ENCODE data around the gene TAS2R7. TPM values are rescaled to one million over a fixed set of nuclear protein-coding genes. Genes with fewer than 3 reads are reported as not detected.

Gene TAS2R7
- polyA plus RNA-seq, 1 of the 3 experiments (the other 2 are of a cell fraction), result not detected

GRCh38 chr12:10847744-10848143, 45.3 kb upstream of the TAS2R7 start:
- no peak overlapping the region for H3K9ac ChIP-seq
- TF ChIP-seq NFIC (IDR thresholded peaks at IDR 0.05; ENCODE audit: borderline replicate concordance), result no peak
- TF ChIP-seq TEAD4 (IDR thresholded peaks at IDR 0.05; ENCODE audit: borderline replicate concordance, insufficient read depth), result no peak
- no peak for TF ChIP-seq FOXJ3 (CRISPR knock-in tag; IDR thresholded peaks at IDR 0.05)
- no peak for TF ChIP-seq GATA2 (CRISPR knock-in tag; IDR thresholded peaks at IDR 0.05)
- TF ChIP-seq CHD2 (IDR thresholded peaks at IDR 0.05; ENCODE audit: low read length, partially characterized antibody), result no peak
- TF ChIP-seq ZBTB33 (IDR thresholded peaks at IDR 0.05; ENCODE audit: borderline replicate concordance, low read depth), result no peak
- TF ChIP-seq EZH2phosphoT487 (IDR thresholded peaks at IDR 0.05; ENCODE audit: borderline replicate concordance, low read depth), result no peak
- TF ChIP-seq GABPA (IDR thresholded peaks at IDR 0.05; ENCODE audit: low read depth), result no peak
- no peak for TF ChIP-seq MEF2A (IDR thresholded peaks at IDR 0.05; ENCODE audit: borderline replicate concordance, low read depth)
- no peak for TF ChIP-seq POLR2AphosphoS5 (IDR thresholded peaks at IDR 0.05; ENCODE audit: low read depth, low read length)
- no peak for TF ChIP-seq EP300 (IDR thresholded peaks at IDR 0.05; ENCODE audit: borderline replicate concordance in 1 of 2, low read depth in 1 of 2, low read length in 1 of 2)
- TF ChIP-seq FOSL2 (IDR thresholded peaks at IDR 0.05; ENCODE audit: borderline replicate concordance, low read depth), result no peak
- no peak for TF ChIP-seq FOXM1 (IDR thresholded peaks at IDR 0.05; ENCODE audit: low read depth)
- TF ChIP-seq CTCF (IDR thresholded peaks at IDR 0.05), result no peak
- no peak for TF ChIP-seq SIN3A (IDR thresholded peaks at IDR 0.05; ENCODE audit: borderline replicate concordance, low read depth, low read length)
- TF ChIP-seq RFX5 (IDR thresholded peaks at IDR 0.05; ENCODE audit: low read length), result no peak
- TF ChIP-seq MAX (IDR thresholded peaks at IDR 0.05; ENCODE audit: low read depth), result no peak
- no peak for TF ChIP-seq PBX3 (IDR thresholded peaks at IDR 0.05)
- TF ChIP-seq TAF1 (IDR thresholded peaks at IDR 0.05; ENCODE audit: borderline replicate concordance, low read depth, low read length), result no peak
- TF ChIP-seq ELF1 (IDR thresholded peaks at IDR 0.05), result no peak
- H3K36me3 ChIP-seq (replicated peaks in 1 of 2; ENCODE audit: control insufficient read depth in 1 of 2, insufficient read depth in 2 of 2, low read length in 1 of 2), result peaks cover 5 to 22% of the 10 kb centered on the region in 2 experiments
- no peak overlapping the region for H2AFZ ChIP-seq (ENCODE audit: low read depth)
- H3K4me3 ChIP-seq (ENCODE audit: low read depth in 2 of 2, low read length in 1 of 2), result no peak overlapping the region
- no peaks in the 10 kb centered on the region for H3K9me3 ChIP-seq
- 50% methylated on average over 2 of the region's 2 CpGs for WGBS (ENCODE audit: low lambda C conversion rate)
- no peaks in the 10 kb centered on the region for H3K9me2 ChIP-seq
- no peaks in the 10 kb centered on the region for H3K79me2 ChIP-seq (ENCODE audit: insufficient read depth)
- H3F3A ChIP-seq (replicated peaks; ENCODE audit: insufficient read depth), result no peaks in the 10 kb centered on the region
- no peaks in the 10 kb centered on the region for H3K27me3 ChIP-seq (ENCODE audit: insufficient read depth)
- no peak overlapping the region for H3K4me2 ChIP-seq
- no peaks in the 10 kb centered on the region for H4K20me1 ChIP-seq (ENCODE audit: insufficient read depth)
- no peak for DNase-seq
- ChIA-PET POLR2A (no interaction called here), CTCF (no interaction called here)
- no peak overlapping the region for H3K27ac ChIP-seq (ENCODE audit: low read depth in 2 of 2, low read length in 1 of 2)
- no peaks in the 10 kb centered on the region for H3K4me1 ChIP-seq (ENCODE audit: control insufficient read depth in 1 of 2, insufficient read depth in 2 of 2, low read depth in 1 of 2, low read length in 1 of 2)

Measured in SK-N-SH (cell line).